NCI-H2107 (cell line): Measurements from ENCODE around the gene SREBF1.

Experiments
- DNase-seq: peaks from one replicate; lab custom pipeline; 2025; lab: John Stamatoyannopoulos, UW

SREBF1 gene

DNA sequence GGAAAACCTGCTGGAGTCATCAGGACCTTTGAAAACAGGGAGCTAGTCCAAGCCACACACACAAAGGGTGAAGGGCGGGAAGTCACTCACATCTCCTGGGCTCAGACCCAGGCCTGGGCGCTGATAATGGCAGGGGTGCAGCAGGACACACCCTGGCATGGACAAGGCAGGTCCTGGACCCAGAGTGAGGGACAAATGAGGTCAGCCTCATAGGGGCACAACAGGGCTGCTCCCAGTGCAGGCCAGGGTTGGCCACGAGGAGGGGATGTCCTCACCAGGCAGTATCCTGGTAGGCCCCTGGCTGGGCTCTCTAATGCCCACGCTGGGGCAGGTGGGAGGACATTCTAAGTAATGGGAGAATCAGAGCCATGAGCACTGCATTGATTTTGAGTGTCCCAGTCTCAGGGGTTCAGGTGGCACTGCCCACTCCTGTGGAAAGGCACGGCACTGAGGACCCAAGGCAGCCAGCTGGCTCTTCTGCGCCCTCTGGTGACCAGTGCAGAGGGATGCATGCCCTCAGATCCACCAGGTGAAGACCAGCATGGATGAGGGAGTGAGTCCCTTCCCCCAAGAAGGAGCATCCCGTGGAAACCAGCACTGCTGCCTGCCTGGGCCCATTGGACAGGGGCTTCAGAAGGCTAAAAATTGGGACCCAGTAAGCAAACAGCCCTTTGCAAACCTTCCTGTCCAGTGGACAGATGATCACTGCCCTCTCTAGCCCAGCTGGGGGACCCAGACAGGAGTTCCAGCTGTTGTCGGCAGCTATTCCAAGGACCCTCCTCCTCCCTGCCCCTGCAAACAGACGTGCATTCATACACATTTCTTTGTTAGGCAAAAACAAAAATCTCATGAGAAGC, 23.4 kb upstream of the SREBF1 start:
- DNase-seq, result no peak

DNA sequence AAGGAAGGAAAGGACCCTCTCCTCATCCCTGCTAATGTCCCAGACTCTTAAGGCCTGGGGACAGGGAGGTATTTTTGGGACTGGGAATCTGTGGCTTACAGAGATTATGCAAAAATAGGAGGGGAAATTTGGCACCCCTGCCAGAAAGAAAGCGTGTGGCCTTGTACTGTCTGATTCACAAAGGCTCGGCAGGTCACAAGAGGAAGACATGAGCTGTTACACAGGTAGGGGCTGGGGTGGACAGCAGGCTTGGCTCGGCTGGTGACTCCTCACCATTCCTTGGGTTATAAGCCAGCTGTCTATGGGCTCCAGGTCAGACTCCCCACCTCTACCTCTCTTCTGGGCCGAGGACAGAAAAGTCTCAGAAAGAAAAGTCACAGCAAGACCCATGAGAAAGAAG, 20.7 kb upstream of the SREBF1 start:
- no peak for DNase-seq

DNA sequence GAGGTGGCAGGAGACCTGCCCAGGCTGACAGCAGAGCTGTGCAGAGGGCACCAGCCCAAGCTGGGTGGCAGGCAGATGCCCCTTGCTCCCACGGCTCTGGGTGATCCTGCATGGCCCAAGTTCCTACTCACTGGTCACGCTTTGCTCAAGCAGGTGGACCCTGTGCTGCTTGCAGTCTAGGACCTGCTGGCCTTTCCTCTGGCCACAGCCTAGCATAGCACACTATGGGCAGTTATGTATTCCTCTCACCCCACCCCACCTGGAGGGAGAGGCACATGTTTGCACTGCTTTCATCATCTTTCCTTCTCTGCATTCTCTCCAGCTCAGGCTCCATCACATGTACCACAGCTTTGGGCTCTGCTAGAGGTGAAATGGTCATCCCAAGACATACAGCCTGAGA, 19.6 kb upstream of the SREBF1 start:
- DNase-seq, result no peak

DNA sequence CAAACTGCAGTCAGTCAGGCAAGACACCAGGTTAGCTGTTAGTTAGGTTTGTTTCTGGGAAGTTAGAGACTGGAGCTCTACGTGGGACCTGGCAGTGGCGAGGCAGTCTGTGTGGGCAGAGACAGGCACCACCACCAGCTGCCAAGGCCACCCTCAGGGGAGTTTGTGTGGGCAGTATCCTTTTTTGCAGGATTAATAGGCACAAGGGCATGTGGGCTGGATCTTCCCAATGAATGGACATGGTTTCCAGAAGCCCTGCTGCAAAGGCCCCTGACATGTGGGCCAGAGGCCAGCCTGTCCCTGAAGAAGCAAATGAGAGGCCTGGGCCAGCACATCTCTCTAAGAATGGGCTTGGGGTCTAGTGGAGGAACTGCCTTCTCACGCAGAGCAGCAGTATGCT, 19.2 kb upstream of the SREBF1 start:
- no peak for DNase-seq

DNA sequence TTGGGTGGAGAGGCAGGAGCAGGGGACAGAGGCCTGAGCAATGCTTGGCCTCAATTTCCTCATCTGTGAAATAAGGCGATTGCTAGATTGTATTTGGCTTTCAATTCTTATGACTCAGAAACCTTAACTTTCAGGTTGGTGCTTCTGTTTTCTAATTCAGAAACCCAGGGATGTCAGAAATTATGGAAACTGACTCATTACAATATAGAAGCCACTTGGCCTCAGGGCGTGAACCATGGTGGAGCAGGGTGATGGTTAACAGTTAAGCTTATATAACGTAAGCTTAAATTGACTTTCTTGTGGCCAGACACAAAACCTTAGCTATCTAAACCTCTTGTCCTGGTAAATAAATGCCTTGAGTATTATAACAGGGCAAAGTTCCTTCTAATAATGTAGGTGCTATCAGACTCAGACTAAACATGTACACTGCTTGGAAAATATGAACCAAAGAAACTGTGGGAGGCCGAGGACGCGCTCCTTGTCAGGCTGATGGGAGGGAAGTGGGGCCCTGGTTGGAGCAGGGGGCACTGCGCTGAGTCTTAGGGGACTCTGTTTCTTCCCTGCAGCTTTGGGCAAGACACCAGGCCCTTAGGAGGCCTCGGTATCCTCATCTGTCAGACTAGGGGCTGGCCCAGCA, 17.1 kb upstream of the SREBF1 start:
- no peak for DNase-seq

DNA sequence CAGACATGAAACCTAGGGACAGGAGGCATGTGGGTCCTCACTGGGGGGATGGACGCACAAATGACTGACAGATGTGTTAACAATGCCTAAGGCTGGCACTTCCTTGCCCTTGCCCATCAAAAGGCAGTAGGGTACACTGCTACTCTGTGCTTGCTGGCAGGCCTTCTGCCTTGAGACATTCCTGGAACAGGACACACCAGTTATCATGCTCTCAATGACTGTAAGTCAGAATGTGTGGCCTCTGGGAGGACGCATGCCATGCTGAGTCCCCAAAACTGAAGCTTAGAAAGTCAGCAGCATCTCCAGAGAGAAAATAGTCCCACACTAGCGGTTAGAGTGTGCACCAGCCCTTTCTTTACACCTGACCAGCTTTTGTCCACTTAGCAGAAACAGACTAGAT, 16.1 kb upstream of the SREBF1 start:
- DNase-seq, result no peak

DNA sequence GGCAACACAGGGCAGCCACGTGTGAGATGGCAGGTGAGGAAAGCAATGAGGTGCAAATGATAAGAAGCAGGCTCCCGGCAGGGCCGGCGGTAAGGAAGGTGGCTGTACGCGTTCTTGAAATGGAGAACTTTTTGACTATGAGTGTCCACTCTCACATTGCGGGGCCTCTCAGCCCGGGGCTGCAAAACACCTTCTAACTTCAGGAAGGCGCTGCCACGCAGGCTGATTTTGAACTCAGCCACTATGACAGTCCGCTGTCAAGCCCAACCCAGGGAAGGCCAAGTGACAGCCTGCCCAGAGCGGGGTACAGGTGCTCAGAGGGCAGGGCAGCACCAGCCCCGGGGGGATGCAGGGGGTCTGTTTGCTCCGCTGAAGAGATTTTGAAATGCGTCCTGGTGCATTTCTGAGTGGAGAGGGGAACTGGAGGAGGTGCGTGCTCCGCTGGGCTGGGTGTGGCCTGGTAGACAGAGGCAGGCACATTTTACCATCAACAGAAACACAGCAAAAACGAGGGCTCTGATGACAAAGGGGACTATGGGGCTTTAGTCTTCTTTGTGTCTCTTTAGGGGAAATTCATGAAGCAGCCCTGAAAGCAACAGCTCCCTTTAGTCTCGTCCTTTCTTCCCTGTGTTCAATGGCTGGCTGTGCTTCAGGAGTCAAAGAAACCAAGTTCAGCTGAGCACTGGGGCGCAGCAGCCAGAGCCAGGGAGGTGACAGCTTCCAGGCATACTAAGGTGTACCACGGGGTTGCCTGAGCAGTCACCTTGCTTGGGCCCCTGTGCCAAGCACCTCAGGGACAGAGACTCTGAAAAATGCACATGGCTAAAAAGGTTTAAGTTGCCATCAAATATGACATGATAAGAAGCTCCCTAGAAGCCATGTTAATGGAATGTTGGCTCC, 14.6 kb upstream of the SREBF1 start:
- DNase-seq, result no peak

DNA sequence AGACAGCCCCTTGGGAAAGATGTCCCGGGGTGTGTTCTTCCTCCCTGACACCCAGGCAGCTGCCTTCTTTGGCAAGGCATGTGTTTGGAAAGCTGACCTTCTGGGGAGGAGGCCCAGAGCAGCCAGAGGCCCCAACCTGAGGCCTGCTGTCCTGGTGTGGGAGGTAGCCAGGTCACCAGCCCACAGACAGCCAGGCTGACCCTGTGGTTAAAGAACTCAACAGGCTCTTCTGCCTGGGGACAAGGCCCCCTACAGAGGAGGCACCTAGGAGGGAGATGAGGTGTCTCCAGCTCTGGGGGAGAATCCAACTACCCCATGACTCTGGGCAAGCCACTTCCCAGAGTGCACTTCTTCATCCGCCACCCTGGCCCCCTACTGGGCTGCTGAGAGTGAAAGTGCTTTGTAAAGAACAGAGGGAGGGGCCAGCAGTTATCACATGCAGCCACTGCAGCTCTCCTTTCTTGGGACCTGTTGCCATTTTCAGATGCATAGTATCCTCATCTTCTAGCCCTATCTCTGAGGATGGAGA, 13.1 kb upstream of the SREBF1 start:
- peak; percentile 58 for DNase-seq

DNA sequence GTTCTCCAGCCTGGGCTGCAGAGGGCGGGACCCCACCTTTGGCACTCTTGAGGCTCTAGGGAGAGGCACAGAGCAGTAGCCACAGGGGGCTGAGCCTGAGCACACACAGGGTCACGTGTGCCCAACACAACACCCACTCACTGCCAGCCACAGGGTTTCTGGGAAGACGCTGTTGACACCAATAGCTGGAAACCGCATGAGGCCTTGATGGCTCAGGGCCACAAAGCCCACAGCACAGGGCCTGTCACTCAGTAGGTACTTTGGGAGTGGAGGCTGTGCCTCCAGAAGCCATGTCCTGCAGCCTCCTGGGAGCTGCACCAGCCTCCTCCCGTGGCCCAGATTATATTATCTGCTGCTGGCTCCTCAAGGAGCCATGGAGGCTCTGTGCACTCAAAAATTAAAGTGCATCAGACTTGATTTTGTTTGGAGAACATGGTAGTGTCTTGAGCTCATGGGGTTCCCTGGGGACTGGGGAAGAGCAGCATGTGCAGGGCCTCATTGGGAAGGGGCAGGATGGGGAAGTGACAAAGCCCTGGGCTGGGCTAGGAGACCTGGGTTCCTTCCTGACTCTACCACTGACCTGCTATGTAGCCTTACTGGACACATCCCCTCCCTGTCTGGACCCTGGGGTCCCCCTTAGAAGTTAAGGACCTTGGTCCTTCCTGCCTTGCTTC, 12.5 kb upstream of the SREBF1 start:
- DNase-seq, result peak; percentile 49

DNA sequence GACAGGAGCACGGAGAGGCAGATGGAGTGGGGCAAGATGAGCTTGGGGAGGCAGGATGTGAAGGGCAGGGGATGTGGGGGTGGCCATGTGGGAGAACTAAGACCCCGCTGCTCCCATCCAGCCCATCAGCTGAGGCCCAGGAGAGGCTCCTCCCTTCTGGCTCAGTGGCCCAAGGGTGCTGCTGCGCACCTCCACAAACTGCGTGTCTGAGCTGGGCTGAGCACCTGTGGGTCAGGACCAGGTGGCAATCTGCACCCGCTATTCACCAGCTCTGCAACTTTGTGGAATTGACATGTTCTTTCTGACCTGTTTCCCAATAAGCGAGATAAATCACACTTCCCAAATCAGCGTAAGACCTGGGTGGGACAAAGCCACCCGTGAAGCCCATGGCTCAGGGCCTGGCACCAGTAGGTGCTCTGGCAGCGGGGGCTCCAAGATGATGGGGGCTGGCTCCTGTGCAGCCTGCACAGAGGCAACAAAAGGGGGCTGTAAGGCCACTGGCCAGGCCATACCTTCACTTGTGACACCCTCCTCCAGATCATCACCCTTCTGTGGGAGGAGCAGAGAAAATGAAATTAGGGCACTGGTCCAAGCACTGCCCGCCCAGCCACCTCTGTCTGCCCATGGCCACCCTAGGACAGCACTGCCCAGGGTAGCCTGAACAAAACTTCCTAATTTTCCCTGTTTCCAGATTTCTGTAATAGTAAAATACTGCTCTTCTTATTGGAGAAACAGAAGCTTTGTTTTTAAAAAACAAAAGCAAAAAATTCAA, 11.7 kb upstream of the SREBF1 start:
- DNase-seq, result no peak

DNA sequence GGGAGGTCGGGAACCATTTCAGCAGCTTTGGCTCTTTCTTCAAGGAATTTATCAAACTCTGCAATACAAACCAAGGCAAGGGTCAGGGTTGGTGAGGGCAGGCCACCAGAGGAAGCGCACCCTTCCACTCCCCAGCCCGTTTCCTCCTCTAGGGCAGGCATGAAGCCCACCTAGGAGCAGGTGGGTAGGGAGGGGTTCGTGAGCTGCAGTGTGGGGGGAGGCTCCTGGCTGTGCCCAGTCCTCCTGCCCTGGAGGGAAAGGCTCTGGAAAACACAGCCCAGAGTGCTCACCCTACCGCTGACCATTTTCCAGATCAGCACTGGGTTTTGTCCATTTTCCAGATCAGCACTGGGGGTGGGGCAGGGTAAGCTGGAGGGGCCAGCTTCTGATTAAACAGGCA, 10.9 kb upstream of the SREBF1 start:
- DNase-seq, result no peak

DNA sequence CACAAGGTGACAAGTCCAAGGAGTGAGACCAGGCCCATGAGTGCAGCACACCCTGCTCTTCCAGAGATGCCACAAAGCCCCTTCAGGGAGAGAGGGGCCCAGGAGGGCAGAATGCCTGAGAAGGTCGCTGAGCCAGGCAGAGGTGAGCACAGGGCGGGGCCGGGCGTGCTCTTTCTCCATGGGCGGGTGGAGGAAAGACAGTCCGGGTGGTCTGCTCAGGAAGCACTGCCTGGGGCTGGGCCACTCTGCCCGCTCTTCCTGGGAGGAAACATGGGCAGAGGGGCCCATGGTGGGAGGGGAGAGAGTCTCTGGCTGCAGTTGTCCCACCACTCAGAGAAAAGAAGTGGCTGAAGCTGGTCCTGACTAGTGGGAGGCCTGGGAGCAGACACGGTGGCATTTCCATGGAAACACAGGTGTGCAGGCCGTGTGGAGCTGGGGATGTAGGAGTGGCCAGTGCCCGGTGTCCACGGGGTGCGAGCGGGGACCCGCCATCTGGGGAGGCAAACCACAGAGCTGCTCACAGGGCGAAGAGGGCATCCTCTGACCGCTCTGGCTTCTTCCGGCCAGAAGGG, 10.4 kb upstream of the SREBF1 start:
- no peak for DNase-seq

DNA sequence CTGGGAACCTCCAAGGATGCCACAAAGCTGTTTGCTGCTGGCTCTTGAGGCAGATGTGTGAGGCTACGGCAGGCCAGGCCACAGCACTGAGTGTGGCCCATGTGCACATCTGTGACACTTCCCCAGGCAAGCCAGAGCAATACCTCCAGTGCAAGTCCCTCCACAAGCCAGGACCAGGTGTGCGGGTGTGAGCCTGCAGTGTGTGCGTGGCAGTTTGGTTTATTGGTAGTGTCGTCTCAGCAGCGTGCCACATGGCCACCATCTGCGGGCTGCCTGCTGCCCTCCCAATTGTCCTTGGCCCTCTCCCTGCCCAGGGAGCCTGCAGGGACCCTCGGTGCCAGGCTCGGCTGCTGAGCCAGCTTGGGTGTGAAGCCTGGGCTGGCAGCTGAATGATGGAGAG, 9.9 kb upstream of the SREBF1 start:
- no peak for DNase-seq

DNA sequence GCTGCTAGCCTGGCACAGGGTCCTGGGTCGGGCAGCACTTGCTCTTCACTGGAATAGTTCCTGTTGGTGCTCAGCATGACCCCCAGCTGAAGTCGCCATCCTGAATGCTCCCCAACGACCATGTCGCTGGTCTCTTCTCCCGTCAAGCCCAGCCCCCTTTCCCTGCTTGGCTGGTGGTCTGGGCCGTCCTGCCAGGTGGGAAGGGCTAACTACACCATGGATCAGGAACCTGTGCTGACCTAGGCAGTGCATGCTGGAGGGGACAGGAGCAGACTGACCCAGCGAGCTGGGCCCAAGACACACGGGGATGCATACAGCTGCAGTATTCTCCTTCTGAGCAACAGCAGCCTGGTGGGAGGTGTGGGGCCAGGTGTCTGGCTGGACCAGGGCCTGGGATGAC, 9.2 kb upstream of the SREBF1 start:
- no peak for DNase-seq

DNA sequence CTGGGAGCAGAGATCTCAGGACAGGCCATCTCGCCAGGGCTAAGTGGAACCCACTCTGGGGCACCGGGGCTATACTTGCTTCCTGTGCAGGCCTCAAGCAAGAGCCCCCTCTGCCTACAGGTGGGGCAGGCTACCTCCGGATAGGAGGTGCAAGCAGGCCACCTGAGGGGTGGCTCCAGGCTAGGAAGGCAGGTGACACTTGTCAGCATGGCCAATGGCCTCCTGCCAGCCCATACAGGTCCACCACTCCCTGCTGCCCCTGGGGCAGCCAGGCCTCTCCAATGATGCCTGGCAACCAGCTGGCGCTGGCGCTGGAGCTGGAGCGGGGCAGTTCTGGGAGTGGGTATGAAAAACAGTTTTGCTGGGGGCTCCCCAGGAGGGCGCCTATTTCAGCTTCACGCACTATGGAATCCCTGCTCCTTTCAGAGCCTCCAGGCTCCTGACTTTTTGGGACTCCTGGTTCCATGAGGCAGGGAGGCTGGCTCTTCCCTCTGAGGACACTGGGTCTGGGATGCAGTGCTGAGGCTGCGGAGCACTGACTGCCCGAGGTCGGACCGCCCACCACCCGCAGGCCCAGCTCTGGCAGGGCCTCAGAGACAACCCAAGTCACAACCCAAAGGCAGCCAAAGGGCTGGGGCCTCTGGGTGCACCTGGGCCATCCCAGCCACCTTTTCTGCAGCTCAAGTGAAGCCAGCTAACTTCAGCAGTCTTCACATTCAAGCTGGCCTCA, 8.4 kb upstream of the SREBF1 start:
- no peak for DNase-seq

DNA sequence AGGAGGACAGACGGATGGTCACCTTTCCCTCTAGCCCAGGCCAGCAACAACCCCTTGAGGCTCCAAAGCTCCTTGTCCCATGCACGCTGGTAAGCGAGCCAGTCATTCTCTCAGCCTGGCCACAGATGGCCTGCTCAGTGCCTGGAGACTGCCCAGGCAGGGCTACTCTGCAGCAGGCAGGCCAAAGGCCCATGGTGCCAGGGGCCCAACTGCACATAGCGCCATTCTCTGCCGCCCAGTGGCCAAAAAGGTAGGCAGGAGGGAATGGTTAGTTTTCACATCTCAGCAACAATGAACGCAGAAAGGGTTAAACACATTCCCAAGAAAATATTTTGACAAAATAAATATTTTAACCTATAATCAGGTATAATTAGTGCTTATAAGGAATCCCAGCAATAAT, 7.7 kb upstream of the SREBF1 start:
- DNase-seq, result no peak

DNA sequence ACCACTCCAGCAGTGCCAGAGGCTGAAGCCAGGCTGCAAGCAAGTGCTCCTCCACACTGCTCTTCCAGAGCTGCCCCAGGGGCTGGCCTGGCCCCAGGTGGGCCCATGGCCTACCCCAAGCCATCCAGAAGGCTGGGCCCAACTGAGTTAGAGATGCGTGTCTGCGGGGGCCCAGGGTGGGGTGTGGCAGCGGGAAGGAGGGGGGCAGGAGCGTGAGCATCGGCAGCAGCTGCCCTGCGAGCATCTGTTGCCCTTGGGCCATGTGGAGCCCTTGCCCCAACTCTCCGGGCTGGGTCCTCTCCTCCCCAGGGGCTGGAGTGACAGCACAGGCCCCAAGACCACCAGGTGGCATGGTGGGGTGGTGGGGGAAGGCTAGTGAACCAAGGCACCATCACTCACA, 7.3 kb upstream of the SREBF1 start:
- no peak for DNase-seq

DNA sequence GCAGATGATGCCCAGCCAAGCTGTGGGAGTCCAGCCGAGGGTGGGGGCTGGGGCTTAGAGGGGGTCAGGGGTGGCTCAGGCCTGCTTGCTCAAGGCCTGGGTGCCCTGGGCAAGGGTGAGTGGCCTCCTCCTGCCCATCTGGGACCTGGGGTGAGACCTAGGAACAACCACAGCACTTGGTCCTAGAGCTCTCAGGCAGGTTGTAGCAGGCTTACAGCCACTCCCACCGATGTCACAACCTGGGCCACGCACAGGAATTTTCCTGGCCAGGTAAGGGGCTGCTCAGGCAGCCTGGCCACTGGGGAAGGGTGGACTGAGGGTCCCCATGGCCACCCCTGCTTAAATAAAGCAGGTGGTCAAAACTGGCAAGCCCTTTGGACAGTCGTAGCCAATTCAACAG, 6.3 kb upstream of the SREBF1 start:
- no peak for DNase-seq

DNA sequence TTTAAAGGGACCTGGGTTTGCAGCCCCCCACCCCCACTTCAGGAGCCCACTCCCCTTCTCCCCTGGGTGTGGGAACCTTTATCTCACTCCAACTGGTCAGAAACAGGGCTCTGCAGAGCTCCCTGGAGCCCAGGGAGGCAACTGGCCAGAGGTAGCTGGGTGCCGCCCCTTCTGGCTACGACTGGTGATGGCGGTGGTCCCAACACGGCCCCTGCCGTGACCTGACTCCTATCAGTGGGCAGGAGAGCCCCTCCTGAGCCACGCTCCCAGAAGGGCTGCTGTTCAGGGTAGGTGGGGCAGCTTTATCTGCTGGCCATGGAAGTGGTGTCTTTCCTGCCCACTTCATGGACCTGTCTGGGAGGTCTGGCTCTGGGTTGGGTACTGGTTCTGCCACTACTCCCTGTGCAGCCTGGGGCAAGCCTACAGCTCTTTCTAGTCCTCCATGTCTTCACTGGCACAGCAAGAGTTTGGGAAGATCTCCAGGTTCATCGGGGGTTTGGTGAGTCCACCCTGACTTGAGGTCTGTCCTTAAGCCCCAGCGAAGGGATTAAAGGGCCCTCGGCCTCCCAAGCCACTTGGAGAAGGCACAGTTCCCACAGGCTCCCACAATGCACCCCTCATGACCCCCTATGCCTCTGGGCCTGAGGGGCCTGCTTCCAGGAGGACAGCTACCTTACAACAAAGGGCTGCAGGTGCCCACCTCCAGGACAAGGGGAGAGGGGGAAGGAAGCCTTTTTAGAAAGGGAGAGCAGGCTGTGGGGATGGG, 5.5 kb upstream of the SREBF1 start:
- DNase-seq, result no peak
